OCI-M2 (cell line): Measurements from ENCODE around the gene FCHO1.

Experiments
- DNase-seq: peaks from one replicate; lab custom pipeline; 2025; ENCODE audit not compliant: unreplicated experiment; lab: John Stamatoyannopoulos, UW

Gene FCHO1

GRCh38 chr19:17751103-17751911, at the start of gene FCHO1:
Gene FCHO1 (plus strand): TSS chr19:17751477. CDS start chr19:17755165, 3,688 bp downstream.
- DNase-seq: no peak

GRCh38 chr19:17703824-17704463, 47.3 kb upstream of the FCHO1 start:
- DNase-seq: no peak

GRCh38 chr19:17706750-17707181, 44.5 kb upstream of the FCHO1 start:
- DNase-seq: no peak

- DNase-seq: no peak
Measured at GRCh38 chr19:17711851-17712250, 39.4 kb upstream of the FCHO1 start.

GRCh38 chr19:17716309-17716929, 34.9 kb upstream of the FCHO1 start:
- DNase-seq: no peak

GRCh38 chr19:17718550-17718946, 32.7 kb upstream of the FCHO1 start:
- DNase-seq: no peak

DNA sequence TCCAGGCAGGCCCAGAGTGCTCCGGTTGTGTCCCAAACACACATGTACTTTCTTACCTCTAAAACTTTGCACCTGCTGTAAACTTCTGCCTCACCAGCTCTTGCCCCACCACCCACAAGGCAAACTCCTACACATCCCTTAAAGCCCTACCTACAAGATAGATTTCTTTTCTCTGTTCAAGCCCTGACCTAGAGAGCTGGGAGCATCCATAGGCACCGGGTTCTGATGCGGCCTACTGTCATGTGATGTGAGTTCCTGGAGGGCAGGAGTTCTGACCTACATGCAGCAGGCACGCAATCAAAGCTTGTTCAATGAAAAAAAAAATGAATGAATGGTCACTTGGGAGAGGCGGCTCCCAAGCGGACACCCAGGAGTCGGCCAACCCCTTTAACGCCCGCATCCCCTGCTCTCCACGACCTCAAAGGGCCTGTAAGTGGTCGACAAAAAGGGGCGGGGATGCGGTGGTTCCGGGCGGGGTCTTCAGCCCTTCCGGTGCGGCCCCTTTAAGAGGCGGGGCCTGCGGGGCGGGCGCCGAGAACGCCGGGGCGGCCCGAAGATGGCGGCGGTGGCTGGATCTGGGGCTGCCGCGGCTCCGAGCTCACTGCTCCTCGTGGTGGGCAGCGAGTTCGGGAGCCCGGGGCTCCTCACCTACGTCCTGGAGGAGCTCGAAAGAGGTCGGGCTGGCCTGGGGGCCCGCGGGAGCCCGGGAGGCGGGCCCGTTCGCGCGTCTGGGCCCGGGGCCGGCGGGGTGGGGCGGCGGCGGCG, 32.1 kb upstream of the FCHO1 start, which contains the start of gene MAP1S:
TSS of gene MAP1S (plus strand) at position 534 of the 765 bp plus-strand sequence. CDS start at position 557, 23 bp downstream.
- peak; percentile 26 for DNase-seq

GRCh38 chr19:17719730-17720400, 31.4 kb upstream of the FCHO1 start:
- DNase-seq: no peak

DNA sequence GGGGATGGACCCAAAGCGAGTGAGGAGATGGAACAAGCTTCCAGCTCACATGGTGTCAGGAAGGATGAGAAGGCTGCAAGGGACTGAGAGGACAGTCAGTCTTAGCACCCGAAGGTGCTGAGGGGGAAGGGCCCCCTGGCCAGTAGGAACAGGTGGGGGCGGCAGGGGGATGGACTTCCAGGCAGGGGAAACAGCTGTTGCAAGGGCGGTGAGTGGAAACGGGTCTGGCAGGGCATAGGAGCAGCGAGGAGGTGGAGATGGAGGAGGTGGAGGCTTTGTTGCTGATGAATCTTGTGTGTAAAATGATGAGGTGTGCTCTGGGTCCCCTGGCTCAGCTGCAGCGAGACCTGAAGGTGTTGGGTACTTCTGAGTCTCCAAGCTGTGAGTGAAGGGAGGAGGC, 30.8 kb upstream of the FCHO1 start:
- DNase-seq: no peak

GRCh38 chr19:17721111-17721628, 30.1 kb upstream of the FCHO1 start:
- DNase-seq: no peak

- DNase-seq: no peak
Measured at GRCh38 chr19:17721821-17722220, 29.5 kb upstream of the FCHO1 start.

DNA sequence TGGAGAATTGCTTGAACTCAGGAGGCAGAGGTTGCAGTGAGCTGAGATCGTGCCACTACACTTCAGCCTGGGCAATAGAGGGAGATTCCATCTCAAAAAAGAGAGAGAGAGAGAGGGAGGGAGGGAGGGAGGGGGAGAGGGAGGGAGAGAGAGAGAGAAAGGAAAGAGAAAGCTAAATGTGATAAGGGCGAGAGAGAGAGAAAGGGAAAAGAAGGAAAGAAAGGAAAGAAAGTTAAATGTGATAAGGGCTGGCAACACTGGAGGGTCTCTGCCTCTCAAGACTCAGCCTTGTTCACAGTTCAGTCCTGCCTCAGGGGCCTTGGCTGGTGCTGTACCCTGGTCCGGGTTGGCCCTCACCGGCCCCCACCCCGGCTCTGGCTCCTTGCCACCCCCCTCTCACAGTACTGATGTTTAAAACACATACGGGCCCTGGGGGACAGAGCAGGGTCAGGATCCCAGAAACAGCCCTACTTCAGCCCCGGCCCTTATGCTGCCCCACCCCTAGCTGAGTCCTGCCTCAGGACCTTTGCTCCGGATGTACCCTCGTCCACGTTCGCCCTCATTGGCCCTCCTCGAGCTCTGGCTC, 28.5 kb upstream of the FCHO1 start:
- DNase-seq: no peak

GRCh38 chr19:17724655-17725054, 26.6 kb upstream of the FCHO1 start:
- DNase-seq: no peak

DNA sequence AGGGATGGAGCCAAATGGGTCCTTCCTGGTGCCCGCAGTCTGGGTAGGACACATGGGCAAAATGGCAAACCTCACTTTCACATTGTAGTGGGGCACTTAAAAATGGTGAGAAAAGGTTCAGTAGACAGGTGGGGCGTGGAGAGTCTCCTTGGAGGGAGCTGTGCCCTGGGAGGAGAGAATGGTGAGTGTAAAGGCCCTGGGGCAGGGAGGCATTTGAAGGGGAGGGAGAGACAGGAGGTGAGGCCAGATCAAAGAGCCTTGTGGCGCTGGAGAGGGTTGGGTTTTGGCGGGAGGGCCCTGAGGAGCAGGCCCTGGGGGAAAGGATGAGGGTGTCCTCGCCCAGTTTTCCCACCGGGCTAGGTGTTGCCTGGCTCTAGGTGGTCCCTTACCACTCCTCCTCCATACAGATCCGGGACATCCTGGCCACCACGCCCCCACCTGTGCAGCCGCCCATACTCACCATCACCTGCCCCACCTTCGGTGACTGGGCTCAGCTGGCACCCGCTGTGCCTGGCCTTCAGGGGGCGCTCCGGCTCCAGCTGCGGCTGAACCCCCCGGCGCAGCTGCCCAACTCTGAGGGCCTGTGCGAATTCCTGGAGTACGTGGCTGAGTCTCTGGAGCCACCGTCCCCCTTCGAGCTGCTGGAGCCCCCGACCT, 25.7 kb upstream of the FCHO1 start:
- no peak for DNase-seq

- DNase-seq: no peak
Measured at GRCh38 chr19:17726136-17726741, 25.0 kb upstream of the FCHO1 start.

GRCh38 chr19:17726964-17727773, 24.1 kb upstream of the FCHO1 start:
- DNase-seq: no peak

GRCh38 chr19:17727843-17728242, 23.4 kb upstream of the FCHO1 start:
- no peak for DNase-seq

DNA sequence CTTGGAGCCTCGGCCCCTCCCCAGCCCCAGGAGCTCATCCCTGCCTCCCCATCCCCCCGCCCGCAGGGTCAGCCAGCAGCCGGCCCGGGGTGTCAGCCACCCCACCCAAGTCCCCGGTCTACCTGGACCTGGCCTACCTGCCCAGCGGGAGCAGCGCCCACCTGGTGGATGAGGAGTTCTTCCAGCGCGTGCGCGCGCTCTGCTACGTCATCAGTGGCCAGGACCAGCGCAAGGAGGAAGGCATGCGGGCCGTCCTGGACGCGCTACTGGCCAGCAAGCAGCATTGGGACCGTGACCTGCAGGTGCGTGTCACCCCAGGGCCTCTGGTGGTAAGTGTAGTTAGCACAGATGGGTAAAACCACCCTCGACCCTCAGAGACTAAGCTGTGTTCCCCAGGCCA, 18.1 kb upstream of the FCHO1 start:
- DNase-seq: no peak
